ENCODE results near the gene ATG101.
A peak's percentile ranks its signal among the peaks of the same experiment; 100 is the strongest.

ATG101 gene

GRCh38 chr12:52026263-52026662, 43.5 kb upstream of the ATG101 start:
- Histone ChIP-seq H3K79me2 (ENCODE audit: insufficient read depth, low read length) (no peaks in the 10 kb centered on the region), H3K36me3 (ENCODE audit: insufficient read depth, low read length) (no peaks in the 10 kb centered on the region), H3K4me3 (ENCODE audit: low read depth, low read length, poor library complexity, severe bottlenecking) (no peak overlapping the region), H3K9me2 (ENCODE audit: low read depth, low read length) (no peaks in the 10 kb centered on the region), H3K9me3 (ENCODE audit: low read length) (no peaks in the 10 kb centered on the region), H3K9ac (ENCODE audit: low read length) (no peak overlapping the region), H3K27ac (ENCODE audit: low read depth, low read length, poor library complexity, severe bottlenecking) (no peak overlapping the region), H3K27me3 (ENCODE audit: insufficient read depth, low read length) (0 out of 2 replicates have a peak, but pooled peaks cover 5% of the 10 kb centered on the region), H3F3A (ENCODE audit: insufficient read depth, low read length) (no peaks in the 10 kb centered on the region; the same call in 1 of the 2 replicates), H3K4me1 (ENCODE audit: insufficient read depth, low read length, severe bottlenecking) (peaks cover 31% of the 10 kb centered on the region), H4K20me1 (ENCODE audit: insufficient read depth, low read length) (no peaks in the 10 kb centered on the region), H3K4me2 (ENCODE audit: low read length) (peak overlapping the region; percentile 75; the same call in 1 of the 2 replicates), H2AFZ (ENCODE audit: low read length) (no peak overlapping the region)
- TF ChIP-seq EZH2 (IDR thresholded peaks at IDR 0.05; ENCODE audit: borderline replicate concordance, low read length) (no peak), CTCF (IDR thresholded peaks at IDR 0.05; ENCODE audit: low read length) (no peak)

GRCh38 chr12:52027085-52027843, 42.5 kb upstream of the ATG101 start:
- Histone ChIP-seq H3K4me1 (ENCODE audit: insufficient read depth, low read length, severe bottlenecking) (peaks cover 32% of the 10 kb centered on the region), H3K9me2 (ENCODE audit: low read depth, low read length) (no peaks in the 10 kb centered on the region), H3K4me2 (ENCODE audit: low read length) (no peak overlapping the region), H3K36me3 (ENCODE audit: insufficient read depth, low read length) (no peaks in the 10 kb centered on the region), H3K27me3 (ENCODE audit: insufficient read depth, low read length) (0 out of 2 replicates have a peak, but pooled peaks cover 5% of the 10 kb centered on the region), H3K9me3 (ENCODE audit: low read length) (no peaks in the 10 kb centered on the region), H3F3A (ENCODE audit: insufficient read depth, low read length) (peaks cover 3% of the 10 kb centered on the region; the same call in 1 of the 2 replicates), H3K79me2 (ENCODE audit: insufficient read depth, low read length) (no peaks in the 10 kb centered on the region), H4K20me1 (ENCODE audit: insufficient read depth, low read length) (no peaks in the 10 kb centered on the region), H2AFZ (ENCODE audit: low read length) (no peak overlapping the region), H3K9ac (ENCODE audit: low read length) (no peak overlapping the region), H3K4me3 (ENCODE audit: low read depth, low read length, poor library complexity, severe bottlenecking) (no peak overlapping the region), H3K27ac (ENCODE audit: low read depth, low read length, poor library complexity, severe bottlenecking) (no peak overlapping the region)
- TF ChIP-seq EZH2 (IDR thresholded peaks at IDR 0.05; ENCODE audit: borderline replicate concordance, low read length): no peak
- no peak for TF ChIP-seq CTCF (IDR thresholded peaks at IDR 0.05; ENCODE audit: low read length)

GRCh38 chr12:52029685-52030084, 40.1 kb upstream of the ATG101 start:
- H3K79me2 ChIP-seq (ENCODE audit: insufficient read depth, low read length): no peaks in the 10 kb centered on the region
- peaks cover 4% of the 10 kb centered on the region; the same call in 1 of the 2 replicates for H3F3A ChIP-seq (ENCODE audit: insufficient read depth, low read length)
- H3K9ac ChIP-seq (ENCODE audit: low read length): no peak overlapping the region
- no peak overlapping the region for H2AFZ ChIP-seq (ENCODE audit: low read length)
- H3K9me3 ChIP-seq (ENCODE audit: low read length): no peaks in the 10 kb centered on the region
- no peak overlapping the region for H3K4me3 ChIP-seq (ENCODE audit: low read depth, low read length, poor library complexity, severe bottlenecking)
- no peaks in the 10 kb centered on the region for H4K20me1 ChIP-seq (ENCODE audit: insufficient read depth, low read length)
- H3K4me1 ChIP-seq (ENCODE audit: insufficient read depth, low read length, severe bottlenecking): peaks cover 30% of the 10 kb centered on the region
- TF ChIP-seq EZH2 (IDR thresholded peaks at IDR 0.05; ENCODE audit: borderline replicate concordance, low read length) (no peak), CTCF (IDR thresholded peaks at IDR 0.05; ENCODE audit: low read length) (no peak)
- no peak overlapping the region for H3K4me2 ChIP-seq (ENCODE audit: low read length)
- H3K27ac ChIP-seq (ENCODE audit: low read depth, low read length, poor library complexity, severe bottlenecking): no peak overlapping the region
- H3K36me3 ChIP-seq (ENCODE audit: insufficient read depth, low read length): no peaks in the 10 kb centered on the region
- 0 out of 2 replicates have a peak, but pooled peaks cover 5% of the 10 kb centered on the region for H3K27me3 ChIP-seq (ENCODE audit: insufficient read depth, low read length)
- H3K9me2 ChIP-seq (ENCODE audit: low read depth, low read length): no peaks in the 10 kb centered on the region

Data from OCI-LY1 (cell line).